ENCODE data around the gene GTF2F2.

GRCh38 chr13:45297456-45298205 is 177.3 kb downstream of the GTF2F2 start:
- TF ChIP-seq CTCF (IDR thresholded peaks at IDR 0.05; ENCODE audit: low read length) (no peak), EZH2 (IDR thresholded peaks at IDR 0.05; ENCODE audit: borderline replicate concordance, low read length) (no peak)

Measured in OCI-LY1 (cell line).